Measurements from ENCODE around the gene ELOF1.
"Not testable (repeated sequence)": the region's sequence is repeated elsewhere in the genome, so short reads cannot be mapped to it uniquely, and the experiment has no call there.

Gene ELOF1

DNA sequence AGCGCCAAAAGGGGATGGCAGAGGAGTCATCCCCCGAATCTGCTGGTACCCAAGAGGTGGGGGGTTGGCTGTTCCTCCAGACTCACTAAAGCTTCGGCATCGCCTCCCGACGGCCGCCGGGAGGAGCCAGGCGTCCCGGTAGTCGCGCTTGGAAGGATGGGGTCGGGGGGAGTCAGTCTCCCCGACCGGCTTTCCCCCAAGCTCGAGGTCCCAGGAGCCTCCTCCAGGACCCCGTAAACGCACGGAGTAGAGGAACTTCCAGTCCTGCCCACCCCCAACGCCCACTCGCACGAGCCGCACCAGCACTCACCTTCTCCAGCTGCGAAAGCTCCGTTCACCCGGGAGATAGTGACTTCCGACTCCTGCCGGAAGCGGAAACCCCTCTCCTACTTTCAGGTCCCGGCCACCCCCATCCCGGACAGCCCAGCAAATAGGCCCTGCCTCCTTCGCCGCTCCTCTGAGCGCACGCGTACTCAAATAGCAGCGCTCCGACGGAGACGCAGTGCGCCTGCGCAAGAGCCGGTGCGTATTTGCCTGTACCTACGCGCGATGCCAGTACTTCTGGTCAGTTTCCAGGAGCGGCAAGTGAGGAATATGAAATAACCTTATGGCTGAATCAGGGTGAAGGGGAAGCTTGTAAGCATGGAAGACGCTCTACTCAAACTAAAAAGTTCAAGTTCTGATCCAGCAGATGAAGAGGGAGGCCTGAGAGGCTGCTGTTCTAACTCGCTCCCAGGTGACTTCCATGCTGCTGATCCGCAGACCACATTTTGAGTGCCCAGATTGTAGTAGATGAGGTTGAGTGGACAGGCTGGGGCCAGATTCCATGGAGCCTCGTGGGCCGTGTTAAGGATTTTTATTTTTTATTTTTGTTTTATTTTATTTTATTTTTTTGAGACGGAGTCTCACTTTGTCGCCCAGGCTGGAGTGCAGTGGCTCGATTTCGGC is at the start of gene ELOF1:
ELOF1 (minus strand) TSS at position 350 of the 948 bp plus-strand sequence. CDS start 4,883 bp downstream, outside the sequence.
- peak; percentile 96 to 97 for DNase-seq

DNA sequence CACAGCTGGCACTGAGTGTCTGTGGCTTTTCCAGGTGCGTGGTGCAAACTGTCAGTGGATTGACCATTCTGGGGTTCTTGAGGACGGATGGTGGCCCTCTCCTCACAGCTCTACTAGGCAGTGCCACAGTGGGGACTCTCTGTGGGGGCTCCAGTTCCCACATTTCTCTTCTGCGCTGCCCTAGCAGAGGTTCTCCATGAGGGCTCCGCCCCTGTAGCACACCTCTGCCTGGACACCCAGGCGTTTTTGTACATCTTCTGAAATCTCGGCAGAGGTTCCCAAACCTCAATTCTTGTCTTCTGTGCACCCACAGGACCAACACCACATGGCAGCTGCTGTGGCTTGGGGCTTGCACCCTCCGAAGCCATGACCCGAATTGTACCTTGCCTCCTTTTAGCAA is 47.5 kb upstream of the ELOF1 start:
- DNase-seq = no peak

DNA sequence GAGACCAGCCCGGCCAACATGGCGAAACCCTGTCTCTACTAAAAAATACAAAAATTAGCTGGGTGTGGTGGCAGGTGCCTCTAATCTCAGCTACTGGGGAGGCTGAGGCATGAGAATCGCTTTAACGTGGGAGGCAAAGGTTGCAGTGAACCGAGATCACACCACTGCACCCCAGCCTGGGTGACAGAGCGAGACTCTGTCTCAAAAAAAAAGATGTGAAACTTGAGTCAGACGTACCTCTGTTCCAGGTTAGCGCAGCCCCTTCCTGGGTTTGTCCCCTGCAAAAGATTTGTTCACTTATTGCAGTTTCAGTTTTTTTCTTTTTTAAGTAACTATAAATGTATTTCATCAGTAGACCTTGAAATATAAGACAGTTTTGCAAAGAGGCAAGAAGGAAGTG is 40.7 kb upstream of the ELOF1 start:
- not testable (repeated sequence) for DNase-seq

DNA sequence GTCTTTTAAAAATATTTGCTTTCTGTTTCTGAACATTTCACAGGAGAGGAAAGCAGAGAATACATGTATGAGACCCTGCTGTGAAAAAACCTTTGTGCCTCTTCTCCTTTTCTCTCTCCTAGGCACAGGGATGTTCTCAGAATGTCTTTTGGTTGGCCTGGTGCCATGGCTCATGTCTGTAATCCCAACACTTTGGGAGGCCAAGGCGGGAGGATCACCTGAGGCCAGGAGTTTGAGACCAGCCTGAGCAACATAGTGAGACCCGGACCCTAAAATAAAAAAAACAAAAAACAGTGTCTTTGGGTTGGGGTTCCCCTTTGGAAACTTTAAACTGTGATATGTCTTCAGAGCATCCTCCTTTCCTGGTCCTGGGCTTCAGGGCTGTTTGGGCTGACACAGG is 39.7 kb upstream of the ELOF1 start:
- no peak for DNase-seq

DNA sequence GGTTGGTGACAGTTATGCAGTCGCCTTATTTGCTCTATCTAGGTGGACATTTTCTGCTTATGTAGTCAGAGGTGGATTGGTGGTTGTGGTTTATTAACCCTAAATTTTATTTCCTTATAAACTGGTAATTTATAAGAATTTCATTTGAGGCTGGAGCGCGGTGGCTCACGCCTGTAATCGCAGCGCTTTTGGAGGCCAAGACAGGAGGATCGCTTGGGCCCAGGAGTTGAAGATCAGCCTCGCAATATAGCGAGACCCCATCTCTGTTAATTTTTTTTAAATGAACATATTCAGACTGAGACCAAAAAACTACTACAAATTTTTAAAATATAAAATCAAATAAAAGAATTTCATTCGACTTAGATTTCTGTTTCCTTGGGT is 39.1 kb upstream of the ELOF1 start:
- no peak for DNase-seq

DNA sequence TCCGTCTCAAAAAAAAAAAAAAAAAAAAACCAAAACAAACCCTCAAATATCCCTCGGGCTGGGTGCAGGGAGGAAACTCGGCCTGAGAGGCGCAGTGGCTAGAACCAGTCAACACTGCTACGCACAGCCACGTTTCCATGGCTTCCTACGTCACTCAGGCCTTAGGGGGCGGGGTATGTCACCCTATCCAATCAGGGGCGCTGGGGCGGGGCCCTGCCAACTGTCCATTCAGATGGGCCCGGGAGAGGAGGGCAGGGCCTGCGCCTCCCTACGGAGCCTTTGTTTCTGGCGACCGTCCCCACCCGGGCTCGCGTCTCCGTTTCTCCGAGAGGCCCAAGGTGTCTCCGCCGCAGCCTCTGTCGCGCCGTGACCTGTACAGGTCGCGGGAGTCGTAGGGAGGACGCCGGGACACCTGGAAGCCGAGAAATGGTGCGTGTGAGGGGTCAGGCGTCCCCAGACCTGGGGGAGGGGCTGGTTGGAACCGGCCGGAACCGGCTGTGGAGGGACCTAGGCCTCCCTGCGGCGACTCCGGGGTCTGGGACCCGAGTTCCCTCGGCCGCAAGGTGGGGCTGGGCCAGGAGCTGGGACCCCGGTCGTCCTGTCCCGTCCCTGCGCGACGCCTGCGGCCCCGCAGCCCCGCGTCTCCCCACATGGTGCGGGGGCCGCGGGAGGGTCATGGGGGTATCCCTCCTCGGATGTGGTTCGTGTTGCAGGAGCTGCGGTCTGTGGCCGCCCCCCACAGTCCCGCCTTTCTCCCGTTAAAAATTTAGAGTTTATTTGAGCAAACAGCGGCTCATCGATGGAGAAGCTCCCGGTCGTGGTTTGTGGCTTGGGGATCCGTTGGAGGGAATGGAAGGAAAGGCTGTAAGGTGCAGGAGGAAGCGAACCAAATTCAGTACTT is 38.4 kb upstream of the ELOF1 start, which contains the start of gene ZNF627:
ZNF627 (plus strand) TSS at position 282 of the 901 bp plus-strand sequence; CDS start at position 427, 145 bp downstream.
- peak; percentile 95 to 98 for DNase-seq

DNA sequence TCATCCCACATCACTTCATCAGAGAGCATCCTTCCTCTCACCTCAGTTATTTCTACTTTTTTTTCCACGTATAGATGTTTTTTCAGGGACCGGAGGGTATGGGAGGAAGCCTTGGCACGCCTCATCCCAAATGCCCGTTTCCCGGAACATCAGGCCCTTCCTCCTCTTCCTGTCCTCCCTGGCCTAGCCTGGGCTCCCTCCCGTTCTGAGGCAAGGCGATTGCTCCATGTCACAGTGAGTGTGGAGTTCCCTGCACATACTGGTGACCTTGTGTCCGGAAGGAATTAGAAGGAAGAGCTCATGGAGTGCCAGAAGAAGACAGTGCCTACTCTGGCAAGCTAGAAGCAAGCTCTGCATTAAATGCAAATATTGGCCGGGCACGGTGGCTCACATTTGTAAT is 37.1 kb upstream of the ELOF1 start:
- no peak for DNase-seq

DNA sequence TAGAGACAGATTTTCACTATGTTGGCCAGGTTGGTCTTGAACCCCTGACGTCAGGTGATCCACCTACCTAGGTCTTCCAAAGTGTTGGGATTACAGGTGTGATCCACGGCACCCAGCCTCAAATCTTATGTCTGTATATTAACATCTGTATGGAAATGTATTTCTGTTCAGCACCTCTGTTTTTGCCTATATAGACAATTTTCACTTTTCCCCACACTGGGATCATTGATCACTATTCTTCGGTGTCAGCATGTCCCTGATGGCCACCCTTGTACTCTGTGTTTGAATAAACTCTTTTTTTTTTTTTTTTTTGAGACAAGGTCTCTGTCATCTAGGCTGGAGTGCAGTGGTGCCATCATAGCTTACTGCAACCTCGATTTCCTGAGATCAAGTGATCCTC is 35.1 kb upstream of the ELOF1 start:
- no peak for DNase-seq

DNA sequence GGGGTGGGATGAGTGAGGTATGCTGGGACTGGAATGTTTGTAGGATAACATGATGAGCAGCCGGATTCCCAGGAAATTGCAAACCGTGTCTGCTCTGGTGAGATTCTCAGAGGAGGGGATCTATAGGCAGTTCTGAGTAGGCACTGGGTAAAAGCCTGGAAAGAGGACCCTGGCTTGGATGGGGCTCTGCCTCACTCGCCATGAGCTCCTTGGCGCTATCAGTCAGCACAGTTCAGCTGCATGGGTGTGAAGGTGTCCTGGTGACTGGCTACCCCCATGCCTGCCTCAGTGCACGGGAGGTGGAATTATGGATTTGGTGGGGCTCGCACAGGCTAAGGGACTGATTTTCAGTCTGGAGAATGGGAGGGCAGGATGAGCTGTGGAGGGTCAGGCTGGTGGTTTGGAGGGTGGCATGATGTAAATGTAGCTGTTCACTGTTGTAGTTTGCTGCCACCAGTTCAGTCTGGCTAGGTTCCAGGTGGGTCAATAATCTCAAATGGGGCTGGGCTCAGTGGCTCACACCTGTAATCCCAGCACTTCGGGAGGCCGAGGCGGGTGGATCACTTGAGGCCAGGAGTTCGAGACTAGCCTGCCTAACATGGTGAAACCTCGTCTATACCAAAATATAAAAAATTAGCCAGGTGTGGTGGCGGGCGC is 29.1 kb upstream of the ELOF1 start:
- DNase-seq = no peak

DNA sequence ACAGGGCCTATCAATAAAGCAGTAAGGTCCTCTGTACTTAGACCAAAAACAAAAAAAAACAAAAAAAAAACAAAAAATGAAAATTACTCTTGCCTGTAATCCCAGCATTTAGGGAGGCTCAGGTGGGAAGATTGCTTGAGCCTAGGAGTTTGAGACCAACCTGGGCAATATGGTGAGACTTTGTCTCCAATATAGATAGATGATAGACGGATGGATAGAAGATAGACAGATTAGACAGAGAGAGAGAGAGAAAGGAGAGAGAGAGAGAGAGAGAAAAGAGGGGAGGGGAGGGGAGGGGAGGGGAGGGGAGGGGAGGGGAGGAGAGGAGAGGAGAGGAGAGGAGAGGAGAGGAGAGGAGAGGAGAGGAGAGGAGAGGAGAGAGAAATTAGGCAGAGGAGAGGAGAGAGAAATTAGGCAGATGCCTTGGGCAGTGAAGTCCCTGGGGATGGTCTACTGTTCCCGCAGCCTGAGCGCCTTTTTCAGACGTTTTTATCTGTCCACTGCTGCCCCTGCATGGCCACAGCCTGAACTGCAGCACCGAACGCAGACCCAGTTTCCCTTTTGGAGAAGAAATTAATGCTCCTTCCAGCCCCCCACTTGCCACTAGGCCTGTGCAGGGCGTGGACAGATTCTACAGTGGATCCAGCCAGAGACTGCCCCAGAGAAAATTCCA is 28.4 kb upstream of the ELOF1 start:
- DNase-seq = peak in 1 of 2 experiments; percentile 82

DNA sequence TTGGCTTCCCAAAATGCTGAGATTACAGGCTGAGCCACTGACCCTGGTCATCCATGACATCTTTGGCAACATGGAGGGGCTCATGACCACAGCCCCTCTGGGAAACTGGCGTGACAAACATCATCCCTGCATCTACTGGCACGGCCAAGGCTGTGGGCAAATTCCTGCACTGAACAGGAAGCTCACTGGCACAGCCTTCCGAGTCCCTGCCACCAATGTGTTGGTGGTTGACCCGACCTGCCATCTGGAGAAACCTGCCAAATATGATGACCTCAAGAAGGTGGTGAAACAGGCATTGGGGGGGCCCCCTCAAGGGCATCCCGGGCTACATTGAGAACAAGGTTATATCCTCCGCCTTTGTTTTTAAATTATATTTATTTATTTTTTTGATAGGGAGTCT is 27.3 kb upstream of the ELOF1 start:
- DNase-seq = no peak

DNA sequence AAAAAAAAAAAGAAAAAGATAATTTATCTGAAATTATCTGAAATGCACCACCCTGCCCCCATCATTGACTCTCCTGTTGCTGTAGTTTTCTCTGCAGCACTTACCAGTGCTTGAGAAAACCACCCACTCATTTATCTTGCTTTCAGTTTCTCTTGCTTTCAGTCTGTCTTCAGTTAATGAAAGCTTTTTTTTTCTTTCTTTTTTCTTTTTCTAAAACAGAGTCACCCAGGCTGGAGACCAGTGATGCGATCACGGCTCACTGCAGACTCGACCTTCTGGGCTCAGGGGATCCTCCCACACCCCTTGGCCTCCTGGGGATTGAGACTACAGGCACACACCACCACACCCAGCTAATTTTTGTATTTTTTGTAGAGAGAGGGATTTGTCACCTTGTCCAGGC is 22.7 kb upstream of the ELOF1 start:
- no peak for DNase-seq

DNA sequence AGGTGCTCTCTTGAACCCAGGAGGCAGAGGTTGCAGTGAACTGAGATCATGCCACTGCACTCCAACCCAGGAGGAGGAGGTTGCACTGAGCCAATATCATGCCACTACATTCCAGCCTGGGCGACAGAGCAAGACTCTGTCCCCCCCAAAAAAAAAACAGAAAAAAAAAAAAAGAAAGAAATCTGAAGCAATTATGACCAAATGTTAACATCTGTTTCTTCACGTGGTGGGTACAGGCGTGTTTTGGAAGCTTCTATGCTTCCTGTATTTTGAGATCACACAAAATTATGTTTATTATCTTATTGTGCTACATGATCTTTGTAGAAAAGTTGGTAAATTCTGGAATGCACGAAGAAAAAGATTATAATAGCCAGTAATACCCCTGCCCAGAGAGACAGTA is 21.1 kb upstream of the ELOF1 start:
- DNase-seq = no peak

DNA sequence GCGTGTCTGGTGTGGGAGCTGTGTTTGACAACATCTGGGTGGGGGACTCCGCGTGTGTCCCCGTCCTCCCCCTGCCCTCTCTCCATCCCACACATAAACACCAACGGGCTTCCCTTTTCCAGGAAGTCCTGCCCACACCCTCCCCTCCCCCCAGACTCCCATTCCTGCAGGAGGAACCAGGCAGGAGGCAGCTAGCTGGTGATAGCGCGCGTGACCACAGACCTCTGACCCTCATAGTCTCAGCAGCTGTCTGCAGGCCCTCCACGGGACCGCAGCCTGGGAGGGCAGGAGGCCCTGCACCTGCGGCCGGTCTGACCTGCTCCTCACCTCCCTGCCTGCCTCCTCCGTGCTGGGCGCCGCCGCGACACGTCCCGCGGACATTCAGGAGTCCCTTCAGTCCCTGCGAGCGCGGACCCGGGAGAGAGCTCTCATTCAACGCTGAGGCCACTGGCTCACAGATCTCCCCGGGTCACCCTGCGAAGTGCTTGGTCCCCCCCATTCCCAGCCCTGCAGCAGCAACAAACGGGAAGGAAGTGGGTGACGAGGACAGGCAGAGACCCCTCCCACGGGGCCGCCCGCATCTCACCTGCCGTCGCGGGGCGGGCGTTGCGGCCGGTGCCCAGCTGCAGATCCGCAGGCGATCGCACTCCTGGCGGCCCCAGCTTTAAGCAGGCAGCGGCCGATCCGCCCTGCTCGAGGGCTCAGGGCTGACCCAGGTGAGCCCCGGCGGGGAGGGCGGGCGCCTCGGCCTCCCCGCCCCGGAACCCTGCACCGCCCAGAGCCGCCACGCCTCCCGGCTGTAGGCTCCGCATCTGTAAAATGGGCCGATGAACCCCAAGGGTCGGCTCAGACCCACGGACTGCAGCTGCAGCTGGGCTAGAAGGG is 19.5 kb upstream of the ELOF1 start:
- no peak for DNase-seq

DNA sequence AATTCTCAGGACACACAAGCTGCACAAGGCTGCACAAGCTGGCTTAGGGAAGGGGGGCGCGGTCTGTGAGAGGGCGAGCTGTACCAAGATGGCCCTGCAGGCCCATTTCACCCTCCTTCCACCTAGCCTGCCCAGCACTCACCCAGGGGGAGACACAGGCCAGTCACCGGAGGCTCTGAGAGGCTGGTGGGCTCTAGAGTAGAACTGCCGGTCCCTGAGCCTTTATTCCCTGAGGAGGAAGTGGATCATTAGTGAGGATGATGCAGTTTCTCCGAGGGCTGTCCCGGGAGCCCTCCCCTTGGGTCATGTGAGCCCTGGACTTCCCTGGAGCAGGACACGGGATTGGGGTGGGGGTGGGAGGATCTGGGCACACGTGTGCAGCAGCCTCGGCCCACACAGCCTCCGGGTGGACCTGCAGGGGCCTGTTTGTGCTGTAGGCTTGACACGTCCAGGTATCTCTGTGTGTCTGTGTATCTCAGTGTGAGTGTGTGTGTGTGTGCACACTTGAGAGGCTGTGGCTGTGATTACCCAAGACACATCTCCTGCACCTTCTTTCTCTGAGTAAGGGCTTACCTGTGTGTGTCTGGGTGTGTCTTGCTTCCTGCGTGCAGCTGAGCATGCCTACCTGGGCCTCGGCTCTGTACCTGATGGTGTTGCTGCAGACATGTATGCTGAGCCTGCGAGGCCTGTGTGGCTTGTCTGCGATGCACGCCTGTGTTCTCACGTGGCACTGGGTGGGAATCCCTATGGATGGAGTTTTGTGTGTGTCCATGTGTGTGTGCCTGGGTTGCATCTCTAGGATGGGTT is 18.6 kb upstream of the ELOF1 start, which contains the start of gene ACP5:
ACP5 (minus strand) TSS at position 195 of the 807 bp plus-strand sequence. CDS start 328 bp downstream, outside the sequence.
- no peak for DNase-seq

DNA sequence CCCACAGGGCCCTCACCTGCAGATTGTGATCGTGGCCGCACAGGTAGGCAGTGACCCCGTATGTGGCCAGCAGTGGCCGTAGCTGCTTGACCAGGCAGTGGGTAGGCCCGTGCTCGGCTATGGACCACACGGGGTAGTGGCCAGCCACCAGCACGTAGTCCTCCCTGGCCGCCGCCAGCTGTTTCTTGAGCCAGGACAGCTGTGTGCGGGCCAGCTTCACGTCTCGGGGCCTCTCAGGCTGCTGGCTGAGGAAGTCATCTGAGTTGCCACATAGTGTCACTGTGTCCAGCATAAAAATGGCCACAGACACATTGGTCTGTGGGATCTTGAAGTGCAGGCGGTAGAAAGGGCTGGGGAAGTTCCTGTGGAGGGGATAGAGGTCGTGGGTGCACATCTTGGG is 17.2 kb upstream of the ELOF1 start:
- no peak for DNase-seq

DNA sequence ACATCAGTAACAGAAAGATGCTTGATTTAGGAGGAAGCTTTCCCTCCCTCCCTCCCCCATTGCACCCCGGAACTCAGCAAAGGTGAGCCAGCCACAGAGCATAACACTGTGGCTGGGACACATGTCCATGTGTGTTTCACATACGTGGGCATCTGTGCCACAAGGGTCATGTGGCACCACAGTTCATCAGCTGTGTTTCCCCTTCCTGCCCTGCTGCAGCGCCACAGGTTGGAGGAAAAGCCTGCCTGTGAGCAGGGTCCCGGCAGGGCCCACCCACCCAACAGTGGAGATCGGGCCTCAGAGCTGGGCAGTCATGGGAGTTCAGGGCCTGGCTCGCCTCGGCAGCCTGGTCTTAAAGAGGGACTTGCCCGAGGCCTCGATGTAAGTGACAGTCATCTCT is 15.7 kb upstream of the ELOF1 start:
- no peak for DNase-seq

DNA sequence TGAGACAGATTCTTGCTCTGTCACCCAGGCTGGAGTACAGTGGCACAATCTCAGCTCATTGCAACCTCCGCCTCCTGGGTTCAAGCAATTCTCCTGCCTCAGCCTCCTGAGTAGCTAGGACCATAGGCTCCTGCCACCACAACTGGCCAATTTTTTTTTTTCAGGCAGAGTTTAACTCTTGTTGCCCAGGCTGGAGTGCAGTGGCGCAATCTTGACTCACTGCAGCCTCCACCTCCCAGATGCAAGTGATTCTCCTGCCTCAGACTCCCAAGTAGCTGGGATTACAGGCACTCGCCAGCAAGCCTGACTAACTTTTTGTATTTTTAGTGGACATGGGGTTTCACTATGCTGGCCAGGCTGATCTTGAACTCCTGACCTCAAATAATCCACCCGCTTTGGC is 14.7 kb upstream of the ELOF1 start:
- not testable (repeated sequence) for DNase-seq

DNA sequence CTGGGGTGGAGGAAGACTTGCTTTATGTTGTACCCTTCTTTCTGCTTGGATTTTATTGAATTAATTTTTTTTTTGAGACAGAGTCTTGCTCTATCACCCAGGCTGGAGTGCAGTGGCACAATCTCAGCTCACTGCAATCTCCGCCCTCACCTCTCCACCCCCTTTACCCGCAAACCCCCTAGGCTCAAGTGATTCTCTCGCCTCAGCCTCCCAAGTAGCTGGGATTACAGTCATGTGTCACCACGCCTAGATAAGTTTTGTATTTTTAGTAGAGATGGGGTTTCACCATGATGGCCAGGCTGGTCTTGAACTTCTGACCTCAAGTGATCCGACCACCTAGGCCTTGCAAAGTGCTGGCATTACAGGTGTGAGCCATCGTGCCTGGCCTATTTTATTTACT is 14.3 kb upstream of the ELOF1 start:
- not testable (repeated sequence) for DNase-seq

DNA sequence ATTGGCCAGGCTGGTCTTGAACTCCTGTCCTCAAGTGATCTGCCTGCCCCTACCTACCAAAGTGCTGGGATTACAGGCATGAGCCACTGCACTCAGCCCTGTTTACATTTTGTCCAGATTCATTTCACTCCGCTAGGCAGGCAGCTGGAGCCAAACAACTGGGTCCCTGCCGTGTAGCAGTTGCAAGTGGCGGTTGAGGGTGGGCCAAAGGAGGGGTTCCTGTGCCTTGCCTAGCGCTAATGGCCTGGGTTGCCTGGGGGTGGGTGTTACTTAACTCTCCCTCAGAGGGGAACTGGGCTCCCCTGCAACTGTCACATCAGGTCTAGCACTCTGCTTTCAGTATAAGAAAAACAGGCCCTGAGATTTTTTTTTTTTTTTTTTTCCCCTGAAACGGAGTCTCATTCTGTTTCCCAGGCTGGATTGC is 11.0 kb upstream of the ELOF1 start:
- no peak for DNase-seq

All from SW 1271 (cell line).